Retinal pigment epithelial cell (primary cell): ENCODE measurements around the gene PIGL.

Experiments used
- DNase-seq: peaks from one replicate; pipeline ENCODE4 v3.0.0-alpha.2; 2010; ENCODE audit warnings: low read depth
- H3K4me3 ChIP-seq: 2 replicates; pipeline ENCODE4 v1.5.1; 2011; ENCODE audit warnings: mild to moderate bottlenecking, low read length, control low read depth, moderate library complexity
- TF ChIP-seq, protein P1 (sequence below): conservative IDR thresholded peaks from 2 replicates; pipeline ENCODE4 v1.5.1; 2011; ENCODE audit warnings: low read depth, low read length, control low read depth, inconsistent platforms

PIGL gene

DNA sequence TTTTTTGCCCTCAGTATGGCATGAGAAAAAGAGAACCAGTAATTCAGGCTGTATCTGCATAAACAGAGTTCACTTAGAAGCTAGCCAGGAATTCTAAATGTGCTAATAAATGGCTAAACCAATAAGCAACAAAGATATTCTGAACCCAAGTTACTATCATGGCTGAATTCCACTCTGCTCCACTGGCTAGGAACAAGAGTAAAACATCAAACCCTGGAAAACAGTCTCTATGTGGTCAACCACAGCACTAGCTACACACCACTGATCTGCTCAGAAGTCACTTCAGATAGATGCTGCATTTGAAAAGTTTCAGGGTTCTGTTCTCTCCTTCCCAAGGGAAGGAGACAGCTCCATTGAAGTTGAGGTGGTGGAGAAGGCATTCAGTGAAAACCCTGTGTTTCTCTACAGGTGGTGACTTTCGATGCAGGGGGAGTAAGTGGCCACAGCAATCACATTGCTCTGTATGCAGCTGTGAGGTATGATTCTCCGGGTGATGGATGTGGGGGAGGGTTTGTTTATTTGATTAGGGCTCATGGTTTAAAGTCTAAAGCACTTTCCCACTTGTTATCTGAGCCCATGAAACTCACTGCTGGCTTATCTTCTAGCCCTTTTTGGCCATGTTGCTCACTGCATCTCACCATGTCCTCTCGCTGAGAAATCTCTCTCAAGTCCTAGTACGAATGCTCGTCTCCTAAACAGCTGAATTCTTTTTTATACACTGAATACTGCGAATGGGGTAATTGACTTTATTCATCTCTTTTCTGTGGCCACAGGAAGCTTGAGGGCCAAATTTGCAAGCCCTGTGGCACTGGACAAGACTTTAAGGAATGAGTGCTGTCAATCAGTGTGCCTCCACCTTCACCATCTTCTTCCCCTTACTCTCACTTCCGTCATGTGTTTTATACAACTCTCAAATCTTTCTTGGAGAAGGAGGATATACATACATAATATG lies 96.4 kb downstream of the PIGL start:
- DNase-seq, result no peak
- TF ChIP-seq, protein P1, sequence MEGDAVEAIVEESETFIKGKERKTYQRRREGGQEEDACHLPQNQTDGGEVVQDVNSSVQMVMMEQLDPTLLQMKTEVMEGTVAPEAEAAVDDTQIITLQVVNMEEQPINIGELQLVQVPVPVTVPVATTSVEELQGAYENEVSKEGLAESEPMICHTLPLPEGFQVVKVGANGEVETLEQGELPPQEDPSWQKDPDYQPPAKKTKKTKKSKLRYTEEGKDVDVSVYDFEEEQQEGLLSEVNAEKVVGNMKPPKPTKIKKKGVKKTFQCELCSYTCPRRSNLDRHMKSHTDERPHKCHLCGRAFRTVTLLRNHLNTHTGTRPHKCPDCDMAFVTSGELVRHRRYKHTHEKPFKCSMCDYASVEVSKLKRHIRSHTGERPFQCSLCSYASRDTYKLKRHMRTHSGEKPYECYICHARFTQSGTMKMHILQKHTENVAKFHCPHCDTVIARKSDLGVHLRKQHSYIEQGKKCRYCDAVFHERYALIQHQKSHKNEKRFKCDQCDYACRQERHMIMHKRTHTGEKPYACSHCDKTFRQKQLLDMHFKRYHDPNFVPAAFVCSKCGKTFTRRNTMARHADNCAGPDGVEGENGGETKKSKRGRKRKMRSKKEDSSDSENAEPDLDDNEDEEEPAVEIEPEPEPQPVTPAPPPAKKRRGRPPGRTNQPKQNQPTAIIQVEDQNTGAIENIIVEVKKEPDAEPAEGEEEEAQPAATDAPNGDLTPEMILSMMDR, result no peak

GRCh38 chr17:16314189-16314588 lies 97.2 kb downstream of the PIGL start:
- no peak for DNase-seq
- no peak overlapping the region for H3K4me3 ChIP-seq
- TF ChIP-seq, protein P1, result no peak

More for the DNA sequence above, 96.4 kb downstream of the PIGL start:
- no peak overlapping the region for H3K4me3 ChIP-seq

GRCh38 chr17:16314859-16315258 lies 97.8 kb downstream of the PIGL start:
- no peak overlapping the region for H3K4me3 ChIP-seq
- TF ChIP-seq, protein P1, result no peak
- no peak for DNase-seq

GRCh38 chr17:16319969-16320368 lies 103.0 kb downstream of the PIGL start:
- TF ChIP-seq, protein P1, result no peak
- DNase-seq, result no peak
- H3K4me3 ChIP-seq, result no peak overlapping the region

DNA sequence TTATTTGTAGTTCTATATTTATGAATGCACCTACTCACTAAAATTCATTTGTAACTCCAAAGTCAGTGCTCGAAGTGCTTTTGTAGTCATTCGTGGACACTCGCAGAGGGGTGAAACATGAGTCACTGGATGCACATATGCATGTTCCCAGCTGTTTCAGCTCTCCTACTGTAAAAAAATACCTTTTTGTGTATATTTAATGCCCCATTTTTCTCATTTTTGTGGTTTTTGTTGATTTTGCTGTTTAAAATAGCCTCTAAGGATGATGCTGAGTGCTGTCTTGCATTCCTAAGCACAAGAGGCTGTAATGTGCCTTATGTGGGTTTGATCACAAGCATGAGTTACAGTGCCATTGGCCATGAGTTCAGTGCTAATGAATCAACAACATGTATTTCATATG lies 105.6 kb downstream of the PIGL start:
- TF ChIP-seq, protein P1, result no peak
- H3K4me3 ChIP-seq, result no peak overlapping the region
- DNase-seq, result no peak

DNA sequence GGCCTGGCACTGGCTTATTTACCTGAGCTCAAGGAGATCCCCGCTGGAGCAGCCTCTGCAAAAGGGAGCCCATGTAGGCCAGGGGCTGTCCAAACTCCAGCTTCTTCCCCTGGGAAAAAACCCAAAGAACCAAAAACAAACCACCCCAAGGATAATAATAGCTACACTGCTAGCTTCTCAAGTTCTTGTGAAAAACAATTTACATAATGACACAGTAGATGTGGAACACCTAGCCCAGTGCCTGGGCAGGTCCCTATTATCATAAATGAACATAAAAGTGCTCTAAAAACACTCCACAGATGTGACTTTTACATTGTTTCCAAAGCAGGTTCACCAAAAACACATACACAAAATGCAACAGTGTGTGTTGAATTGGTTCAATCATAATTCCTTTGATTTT lies 109.0 kb downstream of the PIGL start:
- H3K4me3 ChIP-seq, result no peak overlapping the region
- TF ChIP-seq, protein P1, result no peak

DNA sequence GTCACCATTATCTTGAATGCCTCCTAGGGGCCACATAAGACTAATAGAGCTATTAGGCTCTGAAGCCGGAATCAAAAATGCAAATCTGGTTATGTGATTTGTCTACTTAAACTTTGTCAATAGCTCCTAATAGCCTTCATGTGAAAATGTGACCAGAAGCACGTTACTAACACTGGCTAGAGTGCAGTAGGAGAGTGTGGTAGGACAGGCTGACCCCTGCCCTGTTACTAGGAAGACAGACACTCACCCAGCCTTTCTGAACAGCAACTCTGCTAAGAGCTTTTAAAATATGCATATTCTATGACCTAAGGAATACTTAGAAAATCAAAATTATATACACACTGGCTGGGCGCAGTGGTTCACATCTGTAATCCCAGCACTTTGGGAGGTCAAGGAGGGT lies 110.0 kb downstream of the PIGL start:
- no peak overlapping the region for H3K4me3 ChIP-seq
- TF ChIP-seq, protein P1, result no peak
- no peak for DNase-seq

More for the DNA sequence above, 109.0 kb downstream of the PIGL start:
- DNase-seq, result no peak
